ENCODE measurements around the gene RPL10. TPM values are rescaled to one million over a fixed set of nuclear protein-coding genes. Genes with fewer than 3 reads are reported as not detected.

RPL10 gene
- total and polyA plus RNA-seq, 2 of the 13 experiments (the other 11 are each of a cell fraction or from before 2014, with no cell fraction given) = 2,381 to 4,713 TPM

GRCh38 chrX:154428176-154429171 lies 30.3 kb downstream of the RPL10 start, which contains the start of gene ATP6AP1 (continued):
- TF ChIP-seq KLF12 (CRISPR knock-in tag; IDR thresholded peaks at IDR 0.05; ENCODE audit: borderline replicate concordance) = no peak
- TF ChIP-seq ZNF687 (CRISPR knock-in tag; IDR thresholded peaks at IDR 0.05) = peak; percentile 87
- no peak for TF ChIP-seq PRMT3 (CRISPR knock-in tag; IDR thresholded peaks at IDR 0.05; ENCODE audit: borderline replicate concordance, low read depth)
- no peak for TF ChIP-seq MTA3 (CRISPR knock-in tag; IDR thresholded peaks at IDR 0.05)
- peak; percentile 67; the same call in 1 of the 2 replicates for TF ChIP-seq YEATS4 (CRISPR knock-in tag; IDR thresholded peaks at IDR 0.05; ENCODE audit: borderline replicate concordance)
- TF ChIP-seq ZFP91 (CRISPR knock-in tag; IDR thresholded peaks at IDR 0.05; ENCODE audit: borderline replicate concordance) = peak; percentile 61; the same call in 1 of the 2 replicates
- no peak for TF ChIP-seq TAF15 (IDR thresholded peaks at IDR 0.05; ENCODE audit: low read depth, low read length, poor library complexity, severe bottlenecking)
- TF ChIP-seq KAT8 (CRISPR knock-in tag; IDR thresholded peaks at IDR 0.05) = peak; percentile 42; the same call in 1 of the 2 replicates
- peak; percentile 70; the same call in 1 of the 2 replicates for TF ChIP-seq ZMYM3 (CRISPR knock-in tag; IDR thresholded peaks at IDR 0.05)
- TF ChIP-seq ZSCAN21 (CRISPR knock-in tag; IDR thresholded peaks at IDR 0.05; ENCODE audit: borderline replicate concordance) = peak; percentile 69; the same call in 1 of the 2 replicates
- TF ChIP-seq KLF16 (CRISPR knock-in tag; IDR thresholded peaks at IDR 0.05) = peak in 1 of 2 experiments; percentile 36; a peak in 1 of 4 replicates
- TF ChIP-seq CEBPG (CRISPR knock-in tag; IDR thresholded peaks at IDR 0.05) = no peak
- peak; percentile 65; the same call in 1 of the 2 replicates for TF ChIP-seq FOXC1 (CRISPR knock-in tag; IDR thresholded peaks at IDR 0.05; ENCODE audit: borderline replicate concordance)
- TF ChIP-seq NFATC3 (CRISPR knock-in tag; IDR thresholded peaks at IDR 0.05) = no peak
- 0 out of 2 replicates have a peak, but pooled peaks have one; percentile 31 for TF ChIP-seq HOXA5 (CRISPR knock-in tag; IDR thresholded peaks at IDR 0.05)
- TF ChIP-seq ZBTB4 (CRISPR knock-in tag; IDR thresholded peaks at IDR 0.05; ENCODE audit: borderline replicate concordance) = no peak
- no peak for TF ChIP-seq ZNF562 (CRISPR knock-in tag; IDR thresholded peaks at IDR 0.05; ENCODE audit: borderline replicate concordance)
- TF ChIP-seq SALL1 (CRISPR knock-in tag; IDR thresholded peaks at IDR 0.05) = peak; percentile 53
- no peak for TF ChIP-seq SMYD3 (CRISPR knock-in tag; IDR thresholded peaks at IDR 0.05)

All from HepG2 (cell line).